ENCODE data around the gene LDHAL6A. TPM values are rescaled to one million over a fixed set of nuclear protein-coding genes. Genes with fewer than 3 reads are reported as not detected.

Gene LDHAL6A
- total RNA-seq, 1 experiment from 2014 or later, result 0.59 TPM

DNA sequence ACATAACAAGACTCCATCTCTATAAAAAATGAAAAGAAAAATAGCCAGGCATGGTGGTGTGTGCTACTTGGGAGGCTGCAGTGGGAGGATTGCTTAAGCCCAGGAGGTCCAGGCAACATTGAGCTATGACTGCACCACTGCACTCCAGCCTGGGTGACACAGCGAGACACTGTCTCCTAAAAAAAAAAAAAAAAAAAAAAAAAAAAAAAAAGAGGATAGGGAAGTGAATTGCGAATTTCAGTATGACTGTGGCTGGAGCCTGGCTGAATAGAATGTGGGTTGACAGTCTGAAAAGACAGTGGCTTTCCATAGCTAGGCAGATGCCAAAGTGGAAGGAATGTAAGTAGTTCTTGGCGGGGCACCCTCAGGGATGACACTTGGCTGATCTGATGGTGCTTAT is 6.4 kb upstream of the LDHAL6A start:
- no peak for TF ChIP-seq CTCF (IDR thresholded peaks at IDR 0.05; ENCODE audit: insufficient read depth in 1 of 2, low read depth in 1 of 2, low read length in 1 of 2, severe bottlenecking in 1 of 2, unreplicated experiment in 1 of 2)
- CTCF ChIA-PET, result interaction anchor here (0.7 to 1.2 kb wide), 2 partner anchors 39 to 369 kb away, joined by 3 to 4 read pairs; no protein-coding TSS in a partner anchor
- POLR2A ChIA-PET, result no interaction called here
- intact Hi-C loops (cut with micrococcal nuclease; ENCODE audit: unreplicated experiment), result no loop called here
- Mint-ChIP-seq H3K27ac (ENCODE audit: unreplicated experiment) (no peak overlapping the region), H3K4me1 (ENCODE audit: low read depth, unreplicated experiment) (no peaks in the 10 kb centered on the region), H3K27me3 (ENCODE audit: insufficient read depth, unreplicated experiment) (peaks cover 8% of the 10 kb centered on the region), H3K36me3 (ENCODE audit: insufficient read depth, unreplicated experiment) (no peaks in the 10 kb centered on the region), H3K9me3 (ENCODE audit: unreplicated experiment) (no peaks in the 10 kb centered on the region), H3K4me3 (ENCODE audit: unreplicated experiment) (no peak overlapping the region)
- H3K4me3 ChIP-seq (ENCODE audit: low read depth, low read length), result no peak overlapping the region
- no peaks in the 10 kb centered on the region for H3K4me1 ChIP-seq
- BruUV-seq (replicated peaks), result no TSS peak
- no peaks in the 10 kb centered on the region for H3K27me3 ChIP-seq (replicated peaks; ENCODE audit: control insufficient read depth, insufficient read depth, low read length)
- no peaks in the 10 kb centered on the region for H3K9me3 ChIP-seq
- no peak for DNase-seq
- no peaks in the 10 kb centered on the region for H3K36me3 ChIP-seq (ENCODE audit: control insufficient read depth, insufficient read depth, low read length)

DNA sequence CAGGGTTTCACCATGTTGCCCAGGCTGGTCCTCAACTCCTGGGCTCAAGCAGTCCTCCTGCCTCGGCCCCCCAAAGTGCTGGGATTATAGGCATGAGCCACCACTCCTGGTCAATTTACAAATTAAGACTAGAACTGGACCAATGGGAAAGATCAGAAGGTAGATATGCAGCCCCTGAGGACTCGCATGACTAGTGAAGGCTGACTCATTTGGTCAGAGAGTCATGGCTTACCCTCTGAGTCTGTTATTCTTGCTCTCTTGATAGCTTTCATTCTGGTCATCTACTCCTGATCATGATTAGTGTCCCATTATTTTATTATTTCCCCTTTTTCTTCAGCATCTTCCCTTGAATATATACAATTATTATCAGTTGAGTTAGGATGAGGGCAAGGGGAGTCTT is 2.7 kb upstream of the LDHAL6A start:
- ChIA-PET POLR2A (no interaction called here), CTCF (no interaction called here)
- Mint-ChIP-seq H3K36me3 (ENCODE audit: insufficient read depth, unreplicated experiment) (no peaks in the 10 kb centered on the region), H3K27me3 (ENCODE audit: insufficient read depth, unreplicated experiment) (no peaks in the 10 kb centered on the region), H3K4me1 (ENCODE audit: low read depth, unreplicated experiment) (peaks cover 19% of the 10 kb centered on the region), H3K9me3 (ENCODE audit: unreplicated experiment) (no peaks in the 10 kb centered on the region), H3K27ac (ENCODE audit: unreplicated experiment) (no peak overlapping the region), H3K4me3 (ENCODE audit: unreplicated experiment) (no peak overlapping the region)
- intact Hi-C loops (cut with micrococcal nuclease; ENCODE audit: unreplicated experiment), result no loop called here
- Histone ChIP-seq H3K27me3 (replicated peaks; ENCODE audit: control insufficient read depth, insufficient read depth, low read length) (no peaks in the 10 kb centered on the region), H3K36me3 (ENCODE audit: control insufficient read depth, insufficient read depth, low read length) (no peaks in the 10 kb centered on the region), H3K4me3 (ENCODE audit: low read depth, low read length) (no peak overlapping the region), H3K9me3 (no peaks in the 10 kb centered on the region), H3K4me1 (peaks cover 15% of the 10 kb centered on the region)
- no peak for TF ChIP-seq CTCF (IDR thresholded peaks at IDR 0.05; ENCODE audit: insufficient read depth in 1 of 2, low read depth in 1 of 2, low read length in 1 of 2, severe bottlenecking in 1 of 2, unreplicated experiment in 1 of 2)
- DNase-seq, result no peak
- no TSS peak for BruUV-seq (replicated peaks)

GRCh38 chr11:18457450-18457849 is 1.8 kb downstream of the LDHAL6A start:
- no peaks in the 10 kb centered on the region for H3K36me3 Mint-ChIP-seq (ENCODE audit: insufficient read depth, unreplicated experiment)
- Histone ChIP-seq H3K4me3 (ENCODE audit: low read depth, low read length) (no peak overlapping the region), H3K36me3 (ENCODE audit: control insufficient read depth, insufficient read depth, low read length) (no peaks in the 10 kb centered on the region), H3K4me1 (peaks cover 33% of the 10 kb centered on the region), H3K27me3 (replicated peaks; ENCODE audit: control insufficient read depth, insufficient read depth, low read length) (no peaks in the 10 kb centered on the region), H3K9me3 (no peaks in the 10 kb centered on the region)
- no peaks in the 10 kb centered on the region for H3K9me3 Mint-ChIP-seq (ENCODE audit: unreplicated experiment)
- no TSS peak for BruUV-seq (replicated peaks)
- peak; percentile 47 to 66 for DNase-seq
- CTCF ChIA-PET, result interaction anchor here (0.5 kb wide), 1 partner anchor 125 kb away, joined by 3 read pairs; no protein-coding TSS in a partner anchor
- POLR2A ChIA-PET, result no interaction called here
- no peak overlapping the region for H3K27ac Mint-ChIP-seq (ENCODE audit: unreplicated experiment)
- H3K4me3 Mint-ChIP-seq (ENCODE audit: unreplicated experiment), result no peak overlapping the region
- no peaks in the 10 kb centered on the region for H3K27me3 Mint-ChIP-seq (ENCODE audit: insufficient read depth, unreplicated experiment)
- H3K4me1 Mint-ChIP-seq (ENCODE audit: low read depth, unreplicated experiment), result peaks cover 27% of the 10 kb centered on the region
- TF ChIP-seq CTCF (IDR thresholded peaks at IDR 0.05; ENCODE audit: insufficient read depth in 1 of 2, low read depth in 1 of 2, low read length in 1 of 2, severe bottlenecking in 1 of 2, unreplicated experiment in 1 of 2), result no peak
- intact Hi-C loops (cut with micrococcal nuclease; ENCODE audit: unreplicated experiment), result loop anchor here (2.0 kb wide), 1 partner anchor 63 kb away; the partner anchor contains the start of gene LDHA
